Spleen (tissue), 11 donors: ENCODE data around the gene MICAL2. TPM values are rescaled to one million over a fixed set of nuclear protein-coding genes. Genes with fewer than 3 reads are reported as not detected.

Experiments used
- DNase-seq: peaks from one replicate; pipeline ENCODE4 v3.0.0-alpha.2; 2020
- H3K27ac ChIP-seq, 8 donors: fragments of 200-600 bp; sonication (generic) in 7 of 8; 1 replicate in 4 of 8; 2 replicates in 4 of 8; pipeline versions ENCODE4 v1.5.0 to v1.8.0; 2016 to 2021; ENCODE audit warnings: inconsistent platforms in 4 of 8, mild to moderate bottlenecking in 4 of 8, moderate library complexity in 1 of 8
- H3K27me3 ChIP-seq, 7 donors: fragments of 200-600 bp; sonication (generic) in 6 of 7; replicated peaks in 1 of 7; 1 replicate in 4 of 7; 2 replicates in 3 of 7; pipeline versions ENCODE4 v1.5.0 to v1.8.0; 2016 to 2021; ENCODE audit warnings: inconsistent platforms in 3 of 7, mild to moderate bottlenecking in 1 of 7
- H3K36me3 ChIP-seq, 6 donors: fragments of 200-600 bp; sonication (generic) in 5 of 6; 1 replicate in 4 of 6; 2 replicates in 2 of 6; pipeline versions ENCODE4 v1.5.0 to v1.8.0; 2016 to 2021; ENCODE audit warnings: inconsistent platforms in 2 of 6
- H3K4me1 ChIP-seq, 6 donors: fragments of 200-600 bp; sonication (generic) in 5 of 6; 1 replicate in 3 of 6; 2 replicates in 3 of 6; pipeline versions ENCODE4 v1.5.0 to v1.8.0; 2016 to 2021; ENCODE audit warnings: inconsistent platforms in 3 of 6
- H3K4me3 ChIP-seq, 8 donors: fragments of 200-600 bp; sonication (generic) in 7 of 8; 1 replicate in 4 of 8; 2 replicates in 4 of 8; pipeline versions ENCODE4 v1.5.0 to v1.8.0; 2016 to 2021; ENCODE audit warnings: inconsistent platforms in 4 of 8, mild to moderate bottlenecking in 4 of 8, moderate library complexity in 2 of 8
- H3K9me3 ChIP-seq, 8 donors: fragments of 200-600 bp; sonication (generic) in 7 of 8; 1 replicate in 4 of 8; 2 replicates in 4 of 8; pipeline versions ENCODE4 v1.5.0 to v1.8.0; 2016 to 2021; ENCODE audit warnings: inconsistent platforms in 4 of 8
- CTCF ChIP-seq, 11 experiments: fragments of 200-600 bp in 7 of 11; fragments of 450-650 bp in 4 of 11; sonication (generic) in 4 of 11; IDR thresholded peaks in 8 of 11; conservative IDR thresholded peaks in 3 of 11; 1 replicate in 7 of 11; 2 replicates in 4 of 11; pipeline versions ENCODE4 v1.4.0 to v1.8.0; 2016 to 2021; ENCODE audit warnings: antibody characterized with exemption in 11 of 11, inconsistent platforms in 4 of 11, mild to moderate bottlenecking in 1 of 11
- POLR2A ChIP-seq, 3 donors: fragments of 450-650 bp; IDR thresholded peaks; one replicate each; pipeline ENCODE4 v1.5.1; 2017; ENCODE audit warnings: antibody characterized with exemption in 3 of 3, mild to moderate bottlenecking in 1 of 3
- POLR2AphosphoS5 ChIP-seq, 3 donors: sonication (generic); formaldehyde crosslinking; IDR thresholded peaks; one replicate each; pipeline ENCODE4 v1.5.1; 2017; ENCODE audit warnings: antibody characterized with exemption in 3 of 3
- WGBS, 5 donors: extraction: QIAGEN DNeasy Blood & Tissue Kit in 3 of 5; methylation state at CpG; one replicate each; pipeline versions ENCODE4 v1.1.5 to v1.1.7; 2013 to 2018; 5-methylcytosine and 5-hydroxymethylcytosine counted together
- intact Hi-C: fragments of 100-400 bp; cut with DNase I; formaldehyde crosslinking; loops from one replicate; pipeline ENCODE4 v1.15.0; 2023; ENCODE audit warnings: low total_unique reads
- polyA plus RNA-seq, 3 donors: library from polyadenylated mRNA; stranded (reverse); fragments of 200-250 nt; gene quantifications; one replicate each; pipeline ENCODE4 v1.2.1, GENCODE V29; 2013
- total RNA-seq, 7 donors: library from RNA; depleted of rRNA in 3 of 7; stranded (reverse); fragments of >200 nt in 3 of 7; fragmentation: NEBNext Ultra II Directional in 4 of 7; extraction: Animal tissue kit (Norgen Biotek cat#: 25700) in 4 of 7; gene quantifications; one replicate each; pipeline versions ENCODE4 v1.1.0 to v1.2.1, GENCODE V29; 2016 to 2021
- donor health status: healthy with polysubstance abuse.
- donor health status: DM: no; HTN: no; CAD: no; lungs with moderate emphysema.
- donor health status: DM: no; HTN: no; CAD: no.
- donor health status: Bipolar disorder and iron deficiency.
- donor health status: healthy.
- donor health status: DM: no; HTN: no; CAD: no.
- donor health status: DM: yes; HTN: yes; CAD: no.

Gene MICAL2
- total and polyA plus RNA-seq, 10 donors = 1.9 to 50.8 (median 32.3) TPM

- H3K27me3 ChIP-seq = no peaks in the 10 kb centered on the region
- H3K36me3 ChIP-seq = no peaks in the 10 kb centered on the region
- DNase-seq = no peak
- TF ChIP-seq CTCF (IDR thresholded peaks at IDR 0.05 in 8 of 11, conservative IDR thresholded peaks at IDR 0.05 in 3 of 11) = no peak
- TF ChIP-seq POLR2AphosphoS5 (IDR thresholded peaks at IDR 0.05) = no peak
- no peak for TF ChIP-seq POLR2A (IDR thresholded peaks at IDR 0.05)
- no peak overlapping the region for H3K4me3 ChIP-seq
- intact Hi-C loops = no loop called here
- H3K9me3 ChIP-seq = no peaks in the 10 kb centered on the region
- peaks cover 0 to 21% (median 7%) of the 10 kb centered on the region in 6 donors for H3K4me1 ChIP-seq
- 83 to 98% (median 89%) methylated on average over 2 of the region's 2 CpGs for WGBS, 5 donors
- no peak overlapping the region for H3K27ac ChIP-seq
These were observed 163.2 kb downstream of the MICAL2 start for GRCh38 chr11:12273618-12273995.

GRCh38 chr11:12274056-12274455 lies 163.7 kb downstream of the MICAL2 start:
- no peaks in the 10 kb centered on the region for H3K9me3 ChIP-seq

DNA sequence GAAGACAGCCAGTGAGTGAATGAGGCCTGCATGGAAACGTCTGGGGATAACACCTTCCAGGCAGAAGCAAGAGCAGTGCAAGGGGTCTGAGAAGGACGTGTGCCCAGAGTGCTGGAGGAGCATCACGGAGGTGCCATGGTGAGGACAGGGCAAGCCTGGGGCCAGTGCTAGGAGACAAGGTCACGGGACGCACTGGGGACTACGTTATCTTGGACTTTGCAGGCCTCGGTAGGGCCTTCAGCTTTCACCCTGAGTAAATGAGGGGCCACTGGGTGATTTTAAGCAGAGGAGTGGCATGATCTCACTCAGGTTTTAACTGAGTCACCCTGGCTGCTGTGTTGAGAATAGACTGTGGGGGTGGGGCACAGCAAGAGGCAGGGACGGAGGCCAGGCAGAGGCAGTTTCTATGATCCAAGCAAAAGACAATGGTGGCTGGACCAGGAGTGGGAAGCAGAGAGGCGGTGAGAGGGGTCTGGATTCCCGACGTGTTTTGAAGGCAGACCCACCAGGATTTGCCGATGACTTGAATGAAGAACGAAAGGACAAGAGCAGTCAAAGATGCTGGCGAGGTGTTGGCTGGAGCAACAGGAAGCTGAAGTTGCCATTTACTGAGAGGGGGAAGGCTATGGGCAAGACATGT lies 164.3 kb downstream of the MICAL2 start:
- no peaks in the 10 kb centered on the region for H3K9me3 ChIP-seq
- H3K27ac ChIP-seq = no peak overlapping the region
- no peak for DNase-seq
- 88 to 94% (median 92%) methylated on average over 14 of the region's 14 CpGs for WGBS, 5 donors
- H3K4me1 ChIP-seq = peaks cover 0 to 12% (median 5%) of the 10 kb centered on the region in 6 donors
- TF ChIP-seq POLR2AphosphoS5 (IDR thresholded peaks at IDR 0.05) (no peak), CTCF (IDR thresholded peaks at IDR 0.05 in 8 of 11, conservative IDR thresholded peaks at IDR 0.05 in 3 of 11) (no peak), POLR2A (IDR thresholded peaks at IDR 0.05) (no peak)
- no peak overlapping the region for H3K4me3 ChIP-seq
- intact Hi-C loops = no loop called here
- no peaks in the 10 kb centered on the region for H3K36me3 ChIP-seq
- H3K27me3 ChIP-seq = no peaks in the 10 kb centered on the region

More at GRCh38 chr11:12274056-12274455, 163.7 kb downstream of the MICAL2 start:
- no peak for DNase-seq
- Histone ChIP-seq H3K4me3 (no peak overlapping the region), H3K36me3 (no peaks in the 10 kb centered on the region), H3K27ac (no peak overlapping the region), H3K4me1 (peaks cover 0 to 18% (median 7%) of the 10 kb centered on the region in 6 donors), H3K27me3 (no peaks in the 10 kb centered on the region)
- intact Hi-C loops = no loop called here
- 94 to 96% (median 94%) methylated on average over 3 of the region's 3 CpGs for WGBS, 5 donors
- no peak for TF ChIP-seq POLR2AphosphoS5 (IDR thresholded peaks at IDR 0.05)
- TF ChIP-seq CTCF (IDR thresholded peaks at IDR 0.05 in 8 of 11, conservative IDR thresholded peaks at IDR 0.05 in 3 of 11) = no peak
- no peak for TF ChIP-seq POLR2A (IDR thresholded peaks at IDR 0.05)

DNA sequence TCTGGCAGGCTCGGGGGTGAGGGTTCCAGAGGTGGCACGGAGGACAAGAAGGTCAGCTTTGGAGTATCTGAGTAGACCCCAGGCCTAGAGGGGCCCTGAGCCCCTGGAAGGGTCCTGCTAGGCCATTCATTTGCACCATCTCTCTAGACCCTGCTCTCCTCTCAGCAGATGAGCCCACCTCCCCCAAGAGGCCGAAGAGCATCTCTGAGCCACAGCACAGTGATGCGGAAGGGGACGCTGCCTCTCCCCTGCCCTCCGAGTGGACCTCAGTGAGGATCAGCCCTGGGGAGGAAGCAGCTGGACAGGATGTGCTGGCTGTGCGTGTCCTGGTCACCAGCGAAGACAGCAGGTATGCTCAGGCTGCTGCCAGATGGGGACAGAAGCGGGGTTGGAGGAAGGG lies 165.4 kb downstream of the MICAL2 start:
- Histone ChIP-seq H3K4me1 (peaks cover 0 to under 1% (median 0%) of the 10 kb centered on the region in 6 donors), H3K36me3 (no peaks in the 10 kb centered on the region), H3K27ac (no peak overlapping the region), H3K9me3 (no peaks in the 10 kb centered on the region), H3K27me3 (no peaks in the 10 kb centered on the region), H3K4me3 (no peak overlapping the region)
- DNase-seq = no peak
- TF ChIP-seq POLR2A (IDR thresholded peaks at IDR 0.05) = no peak
- TF ChIP-seq POLR2AphosphoS5 (IDR thresholded peaks at IDR 0.05) = no peak
- TF ChIP-seq CTCF (IDR thresholded peaks at IDR 0.05 in 8 of 11, conservative IDR thresholded peaks at IDR 0.05 in 3 of 11) = no peak
- WGBS, 5 donors = 79 to 87% (median 79%) methylated on average over 6 to 9 of the region's 9 CpGs
- intact Hi-C loops = no loop called here
